Thyroid gland (tissue), 4 donors: ENCODE results near the gene PPIF. TPM values are rescaled to one million over a fixed set of nuclear protein-coding genes. Genes with fewer than 3 reads are reported as not detected.

ENCODE experiments used
- DNase-seq, 2 donors: peaks; one replicate each; pipeline ENCODE4 v3.0.0-alpha.2; 2019
- H3K27ac ChIP-seq, 3 donors: fragments of 200-600 bp; sonication (generic); 1 replicate in 2 of 3; 2 replicates in 1 of 3; pipeline ENCODE4 v1.5.1; 2016 to 2019; ENCODE audit warnings: mild to moderate bottlenecking in 1 of 3, moderate library complexity in 1 of 3
- H3K27me3 ChIP-seq: fragments of 200-600 bp; sonication (generic); one replicate; pipeline ENCODE4 v1.5.1; 2019
- H3K36me3 ChIP-seq, 2 donors: fragments of 200-600 bp; sonication (generic); one replicate each; pipeline ENCODE4 v1.5.1; 2016 to 2019
- H3K4me1 ChIP-seq, 2 donors: fragments of 200-600 bp; sonication (generic); one replicate each; pipeline ENCODE4 v1.5.1; 2017 to 2019
- H3K4me3 ChIP-seq, 3 donors: fragments of 200-600 bp; sonication (generic); replicated peaks in 1 of 3; 1 replicate in 2 of 3; 2 replicates in 1 of 3; pipeline ENCODE4 v1.5.1; 2016; ENCODE audit warnings: mild to moderate bottlenecking in 1 of 3
- H3K9me3 ChIP-seq: fragments of 200-600 bp; sonication (generic); one replicate; pipeline ENCODE4 v1.5.1; 2017
- POLR2A ChIP-seq, 2 donors: fragments of 450-650 bp; IDR thresholded peaks; one replicate each; pipeline ENCODE4 v1.6.1; 2017; ENCODE audit warnings: antibody characterized with exemption in 2 of 2, mild to moderate bottlenecking in 2 of 2, moderate library complexity in 1 of 2
- WGBS, 2 donors: methylation state at CpG; one replicate each; pipeline ENCODE4 v1.1.5; 2017; 5-methylcytosine and 5-hydroxymethylcytosine counted together
- intact Hi-C: fragments of 100-400 bp; cut with DNase I; formaldehyde crosslinking; loops from one replicate; pipeline ENCODE4 v1.15.1; 2023
- total RNA-seq, 4 donors: library from RNA; depleted of rRNA; stranded (reverse); fragments of >200 nt; gene quantifications; one replicate each; pipeline ENCODE4 v1.2.3, GENCODE V29; 2016
- TF ChIP-seq, protein P1 (sequence below), 6 experiments: fragments of 200-600 bp in 3 of 6; fragments of 450-650 bp in 3 of 6; sonication (generic) in 3 of 6; IDR thresholded peaks; one replicate each; pipeline ENCODE4 v1.5.1; 2016 to 2019; ENCODE audit warnings: antibody characterized with exemption in 6 of 6, mild to moderate bottlenecking in 2 of 6, inconsistent platforms in 1 of 6, moderate library complexity in 1 of 6

The PPIF gene
- total RNA-seq, 4 donors from 2014 or later, result 31.4 to 70.1 (median 52.3) TPM

GRCh38 chr10:79354141-79354540 lies 6.9 kb downstream of the PPIF start:
- intact Hi-C loops, result no loop called here
- TF ChIP-seq, protein P1, sequence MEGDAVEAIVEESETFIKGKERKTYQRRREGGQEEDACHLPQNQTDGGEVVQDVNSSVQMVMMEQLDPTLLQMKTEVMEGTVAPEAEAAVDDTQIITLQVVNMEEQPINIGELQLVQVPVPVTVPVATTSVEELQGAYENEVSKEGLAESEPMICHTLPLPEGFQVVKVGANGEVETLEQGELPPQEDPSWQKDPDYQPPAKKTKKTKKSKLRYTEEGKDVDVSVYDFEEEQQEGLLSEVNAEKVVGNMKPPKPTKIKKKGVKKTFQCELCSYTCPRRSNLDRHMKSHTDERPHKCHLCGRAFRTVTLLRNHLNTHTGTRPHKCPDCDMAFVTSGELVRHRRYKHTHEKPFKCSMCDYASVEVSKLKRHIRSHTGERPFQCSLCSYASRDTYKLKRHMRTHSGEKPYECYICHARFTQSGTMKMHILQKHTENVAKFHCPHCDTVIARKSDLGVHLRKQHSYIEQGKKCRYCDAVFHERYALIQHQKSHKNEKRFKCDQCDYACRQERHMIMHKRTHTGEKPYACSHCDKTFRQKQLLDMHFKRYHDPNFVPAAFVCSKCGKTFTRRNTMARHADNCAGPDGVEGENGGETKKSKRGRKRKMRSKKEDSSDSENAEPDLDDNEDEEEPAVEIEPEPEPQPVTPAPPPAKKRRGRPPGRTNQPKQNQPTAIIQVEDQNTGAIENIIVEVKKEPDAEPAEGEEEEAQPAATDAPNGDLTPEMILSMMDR (IDR thresholded peaks at IDR 0.05), result no peak
- TF ChIP-seq POLR2A (IDR thresholded peaks at IDR 0.05), result no peak
- Histone ChIP-seq H3K4me3 (no peak overlapping the region), H3K27me3 (no peaks in the 10 kb centered on the region), H3K4me1 (peaks cover 1 to 4% of the 10 kb centered on the region in 2 donors), H3K9me3 (no peaks in the 10 kb centered on the region), H3K27ac (no peak overlapping the region), H3K36me3 (peaks cover 42 to 45% of the 10 kb centered on the region in 2 donors)
- WGBS, 2 donors, result 48 to 50% methylated on average over 3 of the region's 3 CpGs
- DNase-seq, result no peak

- intact Hi-C loops, result no loop called here
- H3K4me3 ChIP-seq, result no peak overlapping the region
- H3K36me3 ChIP-seq, result peaks cover 40 to 45% of the 10 kb centered on the region in 2 donors
- H3K9me3 ChIP-seq, result no peaks in the 10 kb centered on the region
- WGBS, 2 donors, result 90 to 96% methylated on average over 6 of the region's 6 CpGs
- H3K27me3 ChIP-seq, result no peaks in the 10 kb centered on the region
- DNase-seq, result no peak
- no peaks in the 10 kb centered on the region for H3K4me1 ChIP-seq
- TF ChIP-seq POLR2A (IDR thresholded peaks at IDR 0.05), result no peak
- TF ChIP-seq, protein P1 (IDR thresholded peaks at IDR 0.05), result no peak
- H3K27ac ChIP-seq, result no peak overlapping the region
Measured at GRCh38 chr10:79354615-79355014, 7.3 kb downstream of the PPIF start.

DNA sequence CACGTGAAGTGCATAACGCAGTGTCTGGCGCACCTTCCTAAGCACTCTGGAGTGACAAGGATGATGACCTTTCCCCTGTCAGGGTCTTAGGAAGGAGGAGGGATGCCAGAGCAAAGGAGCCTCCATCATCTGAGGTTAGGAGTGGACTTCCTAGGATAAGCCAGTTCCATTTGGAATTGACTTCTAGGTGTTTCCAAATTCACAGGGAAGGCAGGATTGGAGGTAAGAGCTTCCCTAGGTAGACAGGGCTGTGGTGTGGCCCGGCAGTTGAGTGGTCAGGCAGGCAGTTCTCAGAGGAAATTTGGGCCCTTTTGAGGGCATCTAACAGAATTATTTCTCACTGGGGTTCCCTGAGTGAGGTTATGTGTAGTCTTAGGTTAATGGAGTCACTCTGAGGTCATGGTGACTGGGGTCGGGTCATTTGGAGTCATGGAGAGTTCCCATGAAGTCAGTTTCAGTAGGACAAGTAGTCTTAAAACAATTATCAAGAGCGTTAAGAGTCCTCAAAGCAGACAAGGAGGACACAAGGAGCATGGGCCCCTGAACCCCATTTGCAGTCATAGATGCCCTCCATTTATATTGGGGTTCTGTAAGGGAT lies 8.2 kb downstream of the PPIF start:
- H3K36me3 ChIP-seq, result peaks cover 31 to 36% of the 10 kb centered on the region in 2 donors
- H3K27ac ChIP-seq, result no peak overlapping the region
- TF ChIP-seq, protein P1 (IDR thresholded peaks at IDR 0.05), result no peak
- TF ChIP-seq POLR2A (IDR thresholded peaks at IDR 0.05), result no peak
- WGBS, 2 donors, result 72 to 77% methylated on average over 6 of the region's 6 CpGs
- H3K4me1 ChIP-seq, result no peaks in the 10 kb centered on the region
- no peaks in the 10 kb centered on the region for H3K27me3 ChIP-seq
- DNase-seq, result no peak
- intact Hi-C loops, result no loop called here
- H3K4me3 ChIP-seq, result no peak overlapping the region
- H3K9me3 ChIP-seq, result no peaks in the 10 kb centered on the region

GRCh38 chr10:79356104-79356503 lies 8.8 kb downstream of the PPIF start:
- peaks cover 26 to 32% of the 10 kb centered on the region in 2 donors for H3K36me3 ChIP-seq
- H3K27me3 ChIP-seq, result no peaks in the 10 kb centered on the region
- no peak for DNase-seq
- H3K9me3 ChIP-seq, result no peaks in the 10 kb centered on the region
- 92 to 94% methylated on average over 5 of the region's 5 CpGs for WGBS, 2 donors
- no peaks in the 10 kb centered on the region for H3K4me1 ChIP-seq
- no peak for TF ChIP-seq POLR2A (IDR thresholded peaks at IDR 0.05)
- TF ChIP-seq, protein P1 (IDR thresholded peaks at IDR 0.05), result no peak
- no peak overlapping the region for H3K27ac ChIP-seq
- intact Hi-C loops, result no loop called here
- no peak overlapping the region for H3K4me3 ChIP-seq

- Histone ChIP-seq H3K36me3 (peaks cover 21 to 22% of the 10 kb centered on the region in 2 donors), H3K27me3 (no peaks in the 10 kb centered on the region), H3K27ac (no peak overlapping the region), H3K4me3 (no peak overlapping the region), H3K9me3 (no peaks in the 10 kb centered on the region), H3K4me1 (no peaks in the 10 kb centered on the region)
- no peak for TF ChIP-seq POLR2A (IDR thresholded peaks at IDR 0.05)
- TF ChIP-seq, protein P1 (IDR thresholded peaks at IDR 0.05), result no peak
- WGBS, 2 donors, result 94 to 97% methylated on average over 9 of the region's 9 CpGs
- intact Hi-C loops, result no loop called here
- no peak for DNase-seq
Measured at GRCh38 chr10:79357180-79357579, 9.9 kb downstream of the PPIF start.
